ENCODE results near the gene KCNIP1. TPM values are rescaled to one million over a fixed set of nuclear protein-coding genes. Genes with fewer than 3 reads are reported as not detected.
A peak's percentile ranks its signal among the peaks of the same experiment; 100 is the strongest.

Gene KCNIP1
- total and polyA plus RNA-seq, 2 of the 13 experiments (the other 11 are each of a cell fraction or from before 2014, with no cell fraction given): not detected

DNA sequence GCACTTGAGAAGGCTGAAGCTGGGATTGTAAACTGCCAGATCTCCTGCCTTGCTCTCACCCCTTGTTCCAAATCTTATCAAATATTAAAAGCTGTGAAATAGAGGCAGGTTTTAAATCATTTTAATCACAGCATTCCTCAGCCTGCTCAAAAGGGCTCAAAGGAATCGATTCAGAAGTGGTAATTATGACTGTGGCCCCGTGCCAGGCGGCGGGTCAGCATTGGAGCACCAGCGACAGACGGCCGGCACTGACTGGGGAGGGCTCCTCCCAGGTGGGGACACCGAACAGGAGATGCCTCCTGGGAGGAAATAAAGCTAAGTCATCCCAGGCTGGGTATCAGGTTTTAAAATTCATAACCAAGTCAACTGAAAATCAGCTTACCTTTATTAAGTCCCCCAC lies 66.7 kb downstream of the KCNIP1 start (continued):
- TF ChIP-seq, protein P1, sequence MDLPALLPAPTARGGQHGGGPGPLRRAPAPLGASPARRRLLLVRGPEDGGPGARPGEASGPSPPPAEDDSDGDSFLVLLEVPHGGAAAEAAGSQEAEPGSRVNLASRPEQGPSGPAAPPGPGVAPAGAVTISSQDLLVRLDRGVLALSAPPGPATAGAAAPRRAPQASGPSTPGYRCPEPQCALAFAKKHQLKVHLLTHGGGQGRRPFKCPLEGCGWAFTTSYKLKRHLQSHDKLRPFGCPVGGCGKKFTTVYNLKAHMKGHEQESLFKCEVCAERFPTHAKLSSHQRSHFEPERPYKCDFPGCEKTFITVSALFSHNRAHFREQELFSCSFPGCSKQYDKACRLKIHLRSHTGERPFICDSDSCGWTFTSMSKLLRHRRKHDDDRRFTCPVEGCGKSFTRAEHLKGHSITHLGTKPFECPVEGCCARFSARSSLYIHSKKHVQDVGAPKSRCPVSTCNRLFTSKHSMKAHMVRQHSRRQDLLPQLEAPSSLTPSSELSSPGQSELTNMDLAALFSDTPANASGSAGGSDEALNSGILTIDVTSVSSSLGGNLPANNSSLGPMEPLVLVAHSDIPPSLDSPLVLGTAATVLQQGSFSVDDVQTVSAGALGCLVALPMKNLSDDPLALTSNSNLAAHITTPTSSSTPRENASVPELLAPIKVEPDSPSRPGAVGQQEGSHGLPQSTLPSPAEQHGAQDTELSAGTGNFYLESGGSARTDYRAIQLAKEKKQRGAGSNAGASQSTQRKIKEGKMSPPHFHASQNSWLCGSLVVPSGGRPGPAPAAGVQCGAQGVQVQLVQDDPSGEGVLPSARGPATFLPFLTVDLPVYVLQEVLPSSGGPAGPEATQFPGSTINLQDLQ (CRISPR knock-in tag; IDR thresholded peaks at IDR 0.05): no peak
- TF ChIP-seq, protein P2, sequence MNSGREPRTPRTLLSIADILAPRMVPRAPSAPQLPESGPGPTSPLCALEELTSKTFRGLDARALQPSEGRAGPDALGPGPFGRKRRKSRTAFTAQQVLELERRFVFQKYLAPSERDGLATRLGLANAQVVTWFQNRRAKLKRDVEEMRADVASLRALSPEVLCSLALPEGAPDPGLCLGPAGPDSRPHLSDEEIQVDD (CRISPR knock-in tag; IDR thresholded peaks at IDR 0.05; ENCODE audit: borderline replicate concordance): no peak
- TF ChIP-seq ATM (IDR thresholded peaks at IDR 0.05; ENCODE audit: borderline replicate concordance) (no peak), XRCC5 (optimal IDR thresholded peaks at IDR 0.05; ENCODE audit: low read length) (no peak)

DNA sequence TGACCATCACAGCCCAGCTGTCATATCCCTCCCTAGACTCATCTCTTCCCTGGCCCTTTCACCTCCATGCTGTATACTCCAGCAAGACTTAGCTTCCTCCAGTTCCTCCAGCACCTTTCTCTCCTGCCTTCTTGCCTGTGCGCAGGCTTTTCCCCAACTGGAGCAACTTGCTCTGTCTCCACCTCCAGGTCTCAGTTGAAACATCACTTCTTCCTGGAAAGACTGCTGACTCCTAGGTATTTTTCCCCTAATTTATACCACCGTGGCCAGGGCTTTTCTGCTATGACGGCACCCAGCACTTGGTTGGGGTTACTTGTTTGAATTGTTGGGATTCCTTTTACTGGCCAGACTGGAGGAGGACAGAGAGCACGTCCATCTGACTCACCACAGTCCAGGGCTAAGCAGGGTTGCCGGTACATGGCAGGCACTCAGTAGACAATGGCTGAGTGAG lies 67.5 kb downstream of the KCNIP1 start:
- intact Hi-C loops (cut with micrococcal nuclease; ENCODE audit: unreplicated experiment): no loop called here
- Histone ChIP-seq H3K4me1 (ENCODE audit: insufficient read depth, low read length) (no peaks in the 10 kb centered on the region), H3K9ac (ENCODE audit: insufficient read depth, low read depth, low read length) (no peak overlapping the region), H2AFZ (ENCODE audit: low read length) (no peak overlapping the region), H3K9me3 (ENCODE audit: low read length) (peaks cover 9% of the 10 kb centered on the region; the same call in 1 of the 2 replicates), H3K4me2 (ENCODE audit: low read depth, low read length) (no peak overlapping the region), H3K36me3 (replicated peaks in 1 of 2; ENCODE audit: control insufficient read depth in 1 of 2, insufficient read depth in 2 of 2, low read length in 2 of 2) (no peaks in the 10 kb centered on the region), H3K27ac (ENCODE audit: extremely low read length, insufficient read depth, low read length) (no peak overlapping the region), H3K79me2 (ENCODE audit: insufficient read depth, low read length) (no peaks in the 10 kb centered on the region), H3K27me3 (ENCODE audit: control insufficient read depth in 1 of 2, insufficient read depth in 2 of 2, low read length in 2 of 2) (peaks cover 2 to 33% of the 10 kb centered on the region in 2 experiments; a peak in 3 of 5 replicates), H4K20me1 (ENCODE audit: insufficient read depth, low read length) (no peaks in the 10 kb centered on the region), H3K4me3 (replicated peaks in 1 of 3; ENCODE audit: insufficient read depth in 1 of 3, low read depth in 2 of 3, low read length in 3 of 3) (no peak overlapping the region)
- ChIA-PET POLR2A (no interaction called here), CTCF (ENCODE audit: low intra/inter-chr PET ratio, low total read pairs) (no interaction called here)
- TF ChIP-seq SALL2 (CRISPR knock-in tag; IDR thresholded peaks at IDR 0.05) (no peak), BCL6 (CRISPR knock-in tag; IDR thresholded peaks at IDR 0.05) (no peak), MBD4 (IDR thresholded peaks at IDR 0.05; ENCODE audit: borderline replicate concordance, low read length) (no peak), SOX5 (CRISPR knock-in tag; IDR thresholded peaks at IDR 0.05; ENCODE audit: borderline replicate concordance) (peak; percentile 37; the same call in 1 of the 2 replicates), DPF2 (CRISPR knock-in tag; IDR thresholded peaks at IDR 0.05; ENCODE audit: borderline replicate concordance, low read depth) (no peak), ZFP90 (CRISPR knock-in tag; IDR thresholded peaks at IDR 0.05; ENCODE audit: borderline replicate concordance) (no peak), MIER2 (CRISPR knock-in tag; IDR thresholded peaks at IDR 0.05) (no peak)
- TF ChIP-seq, protein P1 (CRISPR knock-in tag; IDR thresholded peaks at IDR 0.05): no peak
- ATAC-seq: peak; percentile 65; the same call in 1 of the 3 replicates
- in situ Hi-C loops (cut with HindIII; ENCODE audit: extremely low pct_ligation_motif_present, low pct_unique_long_range_greater_than_20kb): no loop called here
- DNase-seq (ENCODE audit: low spot score): peak; percentile 4
- BruUV-seq (replicated peaks): no TSS peak
- WGBS (ENCODE audit: low lambda C conversion rate): 20% methylated on average over 3 of the region's 5 CpGs
- no peak for FAIRE-seq

All from HepG2 (cell line).